RCC 7860 (cell line): ENCODE results near the gene MED9.

Experiments used
- DNase-seq: peaks from one replicate; pipeline ENCODE4 v3.0.0-alpha.2; 2015; ENCODE audit warnings: low spot score
- FAIRE-seq: peaks from 2 replicates; lab custom pipeline; 2012; peaks lifted over from hg19 to GRCh38; lab: Jason Lieb, UNC

Gene MED9

GRCh38 chr17:17502741-17503565 lies 26.2 kb downstream of the MED9 start:
- FAIRE-seq (no peak), DNase-seq (no peak)

GRCh38 chr17:17503566-17504130 lies 26.8 kb downstream of the MED9 start:
- FAIRE-seq = no peak
- no peak for DNase-seq

GRCh38 chr17:17504341-17505140 lies 27.7 kb downstream of the MED9 start:
- DNase-seq (no peak), FAIRE-seq (no peak)

GRCh38 chr17:17505151-17505550 lies 28.4 kb downstream of the MED9 start:
- no peak for DNase-seq
- FAIRE-seq = no peak

GRCh38 chr17:17505610-17506171 lies 28.9 kb downstream of the MED9 start:
- FAIRE-seq (no peak), DNase-seq (no peak)

GRCh38 chr17:17506181-17506741 lies 29.5 kb downstream of the MED9 start:
- FAIRE-seq (no peak), DNase-seq (no peak)

- no peak for DNase-seq
- no peak for FAIRE-seq
Measured at GRCh38 chr17:17506893-17507464, 30.2 kb downstream of the MED9 start.

- no peak for DNase-seq
- no peak for FAIRE-seq
Measured at GRCh38 chr17:17507465-17508011, 30.7 kb downstream of the MED9 start.

- no peak for FAIRE-seq
- DNase-seq = no peak
Measured at GRCh38 chr17:17508019-17508535, 31.3 kb downstream of the MED9 start.

GRCh38 chr17:17508646-17509591 lies 32.1 kb downstream of the MED9 start:
- no peak for DNase-seq
- FAIRE-seq = no peak

- DNase-seq (no peak), FAIRE-seq (no peak)
Measured at GRCh38 chr17:17509601-17510425, 33.0 kb downstream of the MED9 start.

- DNase-seq (no peak), FAIRE-seq (no peak)
Measured at GRCh38 chr17:17510456-17511292, 33.9 kb downstream of the MED9 start.

GRCh38 chr17:17511293-17511741 lies 34.5 kb downstream of the MED9 start:
- FAIRE-seq (no peak), DNase-seq (no peak)

- peak; percentile 89 for DNase-seq
- FAIRE-seq = peak; percentile 90
Measured at GRCh38 chr17:17511881-17512858, 35.4 kb downstream of the MED9 start.

GRCh38 chr17:17512866-17513265 lies 36.1 kb downstream of the MED9 start:
- no peak for FAIRE-seq

GRCh38 chr17:17513626-17514025 lies 36.8 kb downstream of the MED9 start:
- FAIRE-seq (no peak), DNase-seq (no peak)

More at GRCh38 chr17:17512866-17513265, 36.1 kb downstream of the MED9 start:
- DNase-seq = no peak
